ENCODE results near the gene CDH26.
"Not testable (repeated sequence)": the region's sequence is repeated elsewhere in the genome, so short reads cannot be mapped to it uniquely, and the experiment has no call there.

The CDH26 gene

GRCh38 chr20:60020251-60020650 lies 62.0 kb downstream of the CDH26 start:
- no peak for DNase-seq

- DNase-seq: no peak
These were observed 62.9 kb downstream of the CDH26 start for GRCh38 chr20:60021104-60021503.

GRCh38 chr20:60022849-60023248 lies 64.6 kb downstream of the CDH26 start:
- DNase-seq: no peak

GRCh38 chr20:60024245-60024644 lies 66.0 kb downstream of the CDH26 start:
- no peak for DNase-seq

GRCh38 chr20:60024801-60025200 lies 66.6 kb downstream of the CDH26 start:
- DNase-seq: no peak

- DNase-seq: no peak
These were observed 67.8 kb downstream of the CDH26 start for GRCh38 chr20:60026010-60026409.

GRCh38 chr20:60030471-60030870 lies 72.2 kb downstream of the CDH26 start:
- no peak for DNase-seq

- DNase-seq: no peak
These were observed 72.9 kb downstream of the CDH26 start for GRCh38 chr20:60031107-60031506.

GRCh38 chr20:60034231-60035110 lies 76.2 kb downstream of the CDH26 start:
- DNase-seq: no peak

- DNase-seq: no peak
These were observed 77.3 kb downstream of the CDH26 start for GRCh38 chr20:60035486-60035885.

- DNase-seq: no peak
These were observed 78.1 kb downstream of the CDH26 start for GRCh38 chr20:60036346-60036745.

- no peak for DNase-seq
These were observed 78.7 kb downstream of the CDH26 start for GRCh38 chr20:60036746-60037499.

GRCh38 chr20:60038400-60039008 lies 80.3 kb downstream of the CDH26 start:
- DNase-seq: no peak

GRCh38 chr20:60039526-60039925 lies 81.3 kb downstream of the CDH26 start:
- DNase-seq: no peak

- DNase-seq: no peak
These were observed 82.4 kb downstream of the CDH26 start for GRCh38 chr20:60040471-60041162.

- DNase-seq: not testable (repeated sequence)
These were observed 83.4 kb downstream of the CDH26 start for GRCh38 chr20:60041436-60042165.

- no peak for DNase-seq
These were observed 85.2 kb downstream of the CDH26 start for GRCh38 chr20:60043435-60043834.

GRCh38 chr20:60046011-60046413 lies 87.8 kb downstream of the CDH26 start:
- no peak for DNase-seq

GRCh38 chr20:60046436-60046835 lies 88.2 kb downstream of the CDH26 start:
- no peak for DNase-seq

GRCh38 chr20:60046860-60047259 lies 88.6 kb downstream of the CDH26 start:
- DNase-seq: no peak

GRCh38 chr20:60048634-60049521 lies 90.7 kb downstream of the CDH26 start:
- DNase-seq: no peak
